ENCODE results near the gene LRFN4.

The LRFN4 gene

GRCh38 chr11:66878474-66878873, 21.6 kb downstream of the LRFN4 start:
- Histone ChIP-seq H2AFZ (ENCODE audit: low read depth, low read length) (no peak overlapping the region), H3K27me3 (ENCODE audit: insufficient read depth, low read length) (no peaks in the 10 kb centered on the region), H3K4me1 (ENCODE audit: insufficient read depth, low read length) (peaks cover 26% of the 10 kb centered on the region), H3K9me3 (ENCODE audit: low read length) (no peaks in the 10 kb centered on the region), H3K4me3 (ENCODE audit: low read length) (no peak overlapping the region), H3K36me3 (ENCODE audit: insufficient read depth, low read length) (no peaks in the 10 kb centered on the region)

GRCh38 chr11:66879000-66879399, 22.1 kb downstream of the LRFN4 start:
- H3K4me1 ChIP-seq (ENCODE audit: insufficient read depth, low read length) = peaks cover 26% of the 10 kb centered on the region
- H3K4me3 ChIP-seq (ENCODE audit: low read length) = no peak overlapping the region
- H2AFZ ChIP-seq (ENCODE audit: low read depth, low read length) = no peak overlapping the region
- no peaks in the 10 kb centered on the region for H3K9me3 ChIP-seq (ENCODE audit: low read length)
- H3K36me3 ChIP-seq (ENCODE audit: insufficient read depth, low read length) = no peaks in the 10 kb centered on the region
- H3K27me3 ChIP-seq (ENCODE audit: insufficient read depth, low read length) = no peaks in the 10 kb centered on the region

GRCh38 chr11:66879583-66879982, 22.7 kb downstream of the LRFN4 start:
- Histone ChIP-seq H3K9me3 (ENCODE audit: low read length) (no peaks in the 10 kb centered on the region), H2AFZ (ENCODE audit: low read depth, low read length) (no peak overlapping the region), H3K27me3 (ENCODE audit: insufficient read depth, low read length) (no peaks in the 10 kb centered on the region), H3K4me1 (ENCODE audit: insufficient read depth, low read length) (peaks cover 26% of the 10 kb centered on the region), H3K4me3 (ENCODE audit: low read length) (no peak overlapping the region), H3K36me3 (ENCODE audit: insufficient read depth, low read length) (no peaks in the 10 kb centered on the region)

GRCh38 chr11:66879999-66880398, 23.1 kb downstream of the LRFN4 start:
- no peaks in the 10 kb centered on the region for H3K9me3 ChIP-seq (ENCODE audit: low read length)
- H3K4me1 ChIP-seq (ENCODE audit: insufficient read depth, low read length) = peaks cover 26% of the 10 kb centered on the region
- no peak overlapping the region for H2AFZ ChIP-seq (ENCODE audit: low read depth, low read length)
- H3K27me3 ChIP-seq (ENCODE audit: insufficient read depth, low read length) = no peaks in the 10 kb centered on the region
- H3K4me3 ChIP-seq (ENCODE audit: low read length) = no peak overlapping the region
- no peaks in the 10 kb centered on the region for H3K36me3 ChIP-seq (ENCODE audit: insufficient read depth, low read length)

- Histone ChIP-seq H3K9me3 (ENCODE audit: low read length) (no peaks in the 10 kb centered on the region), H3K4me3 (ENCODE audit: low read length) (no peak overlapping the region), H3K27me3 (ENCODE audit: insufficient read depth, low read length) (no peaks in the 10 kb centered on the region), H3K4me1 (ENCODE audit: insufficient read depth, low read length) (peaks cover 20% of the 10 kb centered on the region), H2AFZ (ENCODE audit: low read depth, low read length) (no peak overlapping the region), H3K36me3 (ENCODE audit: insufficient read depth, low read length) (no peaks in the 10 kb centered on the region)
Observed at GRCh38 chr11:66880496-66881450, 23.9 kb downstream of the LRFN4 start.

GRCh38 chr11:66881451-66881835, 24.6 kb downstream of the LRFN4 start:
- Histone ChIP-seq H3K4me3 (ENCODE audit: low read length) (no peak overlapping the region), H3K36me3 (ENCODE audit: insufficient read depth, low read length) (no peaks in the 10 kb centered on the region), H2AFZ (ENCODE audit: low read depth, low read length) (no peak overlapping the region), H3K9me3 (ENCODE audit: low read length) (no peaks in the 10 kb centered on the region), H3K4me1 (ENCODE audit: insufficient read depth, low read length) (peaks cover 16% of the 10 kb centered on the region), H3K27me3 (ENCODE audit: insufficient read depth, low read length) (no peaks in the 10 kb centered on the region)

GRCh38 chr11:66881927-66882452, 25.1 kb downstream of the LRFN4 start:
- H3K27me3 ChIP-seq (ENCODE audit: insufficient read depth, low read length) = no peaks in the 10 kb centered on the region
- H3K9me3 ChIP-seq (ENCODE audit: low read length) = no peaks in the 10 kb centered on the region
- H3K4me1 ChIP-seq (ENCODE audit: insufficient read depth, low read length) = peaks cover 16% of the 10 kb centered on the region
- no peaks in the 10 kb centered on the region for H3K36me3 ChIP-seq (ENCODE audit: insufficient read depth, low read length)
- no peak overlapping the region for H3K4me3 ChIP-seq (ENCODE audit: low read length)
- no peak overlapping the region for H2AFZ ChIP-seq (ENCODE audit: low read depth, low read length)

- Histone ChIP-seq H3K4me1 (ENCODE audit: insufficient read depth, low read length) (peaks cover 16% of the 10 kb centered on the region), H3K9me3 (ENCODE audit: low read length) (no peaks in the 10 kb centered on the region), H3K36me3 (ENCODE audit: insufficient read depth, low read length) (no peaks in the 10 kb centered on the region), H3K4me3 (ENCODE audit: low read length) (peak overlapping the region; percentile 24), H3K27me3 (ENCODE audit: insufficient read depth, low read length) (no peaks in the 10 kb centered on the region), H2AFZ (ENCODE audit: low read depth, low read length) (peak overlapping the region; percentile 62)
Observed at GRCh38 chr11:66882561-66883015, 25.7 kb downstream of the LRFN4 start.

GRCh38 chr11:66883016-66883965, 26.4 kb downstream of the LRFN4 start:
- no peaks in the 10 kb centered on the region for H3K27me3 ChIP-seq (ENCODE audit: insufficient read depth, low read length)
- H3K4me1 ChIP-seq (ENCODE audit: insufficient read depth, low read length) = peaks cover 16% of the 10 kb centered on the region
- peak overlapping the region; percentile 24 for H3K4me3 ChIP-seq (ENCODE audit: low read length)
- peak overlapping the region; percentile 62 for H2AFZ ChIP-seq (ENCODE audit: low read depth, low read length)
- H3K36me3 ChIP-seq (ENCODE audit: insufficient read depth, low read length) = no peaks in the 10 kb centered on the region
- no peaks in the 10 kb centered on the region for H3K9me3 ChIP-seq (ENCODE audit: low read length)

- H3K27me3 ChIP-seq (ENCODE audit: insufficient read depth, low read length) = no peaks in the 10 kb centered on the region
- H3K4me3 ChIP-seq (ENCODE audit: low read length) = no peak overlapping the region
- no peak overlapping the region for H2AFZ ChIP-seq (ENCODE audit: low read depth, low read length)
- peaks cover 16% of the 10 kb centered on the region for H3K4me1 ChIP-seq (ENCODE audit: insufficient read depth, low read length)
- H3K9me3 ChIP-seq (ENCODE audit: low read length) = no peaks in the 10 kb centered on the region
- H3K36me3 ChIP-seq (ENCODE audit: insufficient read depth, low read length) = no peaks in the 10 kb centered on the region
Observed at GRCh38 chr11:66884443-66884842, 27.6 kb downstream of the LRFN4 start.

- H3K4me1 ChIP-seq (ENCODE audit: insufficient read depth, low read length) = peaks cover 16% of the 10 kb centered on the region
- no peak overlapping the region for H2AFZ ChIP-seq (ENCODE audit: low read depth, low read length)
- no peaks in the 10 kb centered on the region for H3K36me3 ChIP-seq (ENCODE audit: insufficient read depth, low read length)
- H3K9me3 ChIP-seq (ENCODE audit: low read length) = no peaks in the 10 kb centered on the region
- no peaks in the 10 kb centered on the region for H3K27me3 ChIP-seq (ENCODE audit: insufficient read depth, low read length)
- no peak overlapping the region for H3K4me3 ChIP-seq (ENCODE audit: low read length)
Observed at GRCh38 chr11:66885469-66885868, 28.6 kb downstream of the LRFN4 start.

GRCh38 chr11:66885950-66886440, 29.1 kb downstream of the LRFN4 start:
- Histone ChIP-seq H3K9me3 (ENCODE audit: low read length) (no peaks in the 10 kb centered on the region), H3K4me3 (ENCODE audit: low read length) (no peak overlapping the region), H3K36me3 (ENCODE audit: insufficient read depth, low read length) (no peaks in the 10 kb centered on the region), H3K4me1 (ENCODE audit: insufficient read depth, low read length) (peaks cover 16% of the 10 kb centered on the region), H2AFZ (ENCODE audit: low read depth, low read length) (no peak overlapping the region), H3K27me3 (ENCODE audit: insufficient read depth, low read length) (no peaks in the 10 kb centered on the region)
